Heart left ventricle (tissue), 13 donors: Measurements from ENCODE around the gene CARS1.
A peak's percentile ranks its signal among the peaks of the same experiment; 100 is the strongest.

Experiments used
- CTCF ChIP-seq, 12 donors: fragments of 200-600 bp; sonication (generic) in 4 of 12; IDR thresholded peaks; one replicate each; pipeline versions ENCODE4 v1.5.0 to v1.8.0; 2018 to 2022; ENCODE audit warnings: antibody characterized with exemption in 12 of 12, mild to moderate bottlenecking in 5 of 12
- POLR2A ChIP-seq, 2 donors: fragments of 450-650 bp; IDR thresholded peaks; one replicate each; pipeline ENCODE4 v1.6.1; 2017; ENCODE audit warnings: antibody characterized with exemption in 2 of 2, mild to moderate bottlenecking in 2 of 2, moderate library complexity in 2 of 2
- donor health status: ischemic (EF 13 %, LVEDD 7.1; RV severe dilation, severe dysfunction).
- donor health status: DM: no; HTN: yes; CAD: no.
- donor health status: DM: no; HTN: no; CAD: no.
- donor health status: ischemic (EF 25% LVEDD 6.9; RV normal size, moderate dysfunction).
- donor health status: ischemic (EF 25% LVEDD 5.7; RV mildly dilated, moderate dysfunction).
- donor health status: ischemic (EF 35%, LVEDD 5.7; RV mildly dilated, moderate dysfunction).
- donor health status: nonischemic (EF 11% LVEDD 7.7; RV severe dilation, severe dysfunction).
- donor health status: DM: yes; HTN: yes; CAD: no.
- donor health status: PGD.
- donor health status: ischemic (EF 29% LVEDD 5.4; RV normal size, mild dysfunction).
- donor health status: nonischemic (EF 23%, LVEDD 6.1; RV moderate dilation, normal function).

GRCh38 chr11:2992234-2992996 lies 64.8 kb downstream of the CARS1 start, which contains the start of gene NAP1L4:
- TF ChIP-seq POLR2A (IDR thresholded peaks at IDR 0.05) (peak; percentile 64 to 76), CTCF (IDR thresholded peaks at IDR 0.05) (peak in 2 of 12 donors; percentile 2 to 11)
